Hepatocyte (in vitro differentiated cells): Measurements from ENCODE around the gene AEN.

ENCODE experiments used
- EZH2 ChIP-seq: fragments of 200-600 bp; sonication (generic); IDR thresholded peaks from 2 replicates; pipeline ENCODE4 v1.6.1; 2016; ENCODE audit warnings: antibody characterized with exemption, mild to moderate bottlenecking, borderline replicate concordance
- EZH2phosphoT487 ChIP-seq: fragments of 200-600 bp; sonication (generic); IDR thresholded peaks from one replicate; pipeline ENCODE4 v1.6.1; 2018; ENCODE audit warnings: antibody characterized with exemption, mild to moderate bottlenecking, low read depth, moderate library complexity; ENCODE audit not compliant: unreplicated experiment, severe bottlenecking
- TF ChIP-seq, protein P1 (sequence below): fragments of 200-600 bp; sonication (generic); IDR thresholded peaks from 2 replicates; pipeline ENCODE4 v1.5.1; 2016; ENCODE audit warnings: antibody characterized with exemption, mild to moderate bottlenecking; ENCODE audit not compliant: poor library complexity

- TF ChIP-seq EZH2 (no peak), EZH2phosphoT487 (no peak)
- TF ChIP-seq, protein P1, sequence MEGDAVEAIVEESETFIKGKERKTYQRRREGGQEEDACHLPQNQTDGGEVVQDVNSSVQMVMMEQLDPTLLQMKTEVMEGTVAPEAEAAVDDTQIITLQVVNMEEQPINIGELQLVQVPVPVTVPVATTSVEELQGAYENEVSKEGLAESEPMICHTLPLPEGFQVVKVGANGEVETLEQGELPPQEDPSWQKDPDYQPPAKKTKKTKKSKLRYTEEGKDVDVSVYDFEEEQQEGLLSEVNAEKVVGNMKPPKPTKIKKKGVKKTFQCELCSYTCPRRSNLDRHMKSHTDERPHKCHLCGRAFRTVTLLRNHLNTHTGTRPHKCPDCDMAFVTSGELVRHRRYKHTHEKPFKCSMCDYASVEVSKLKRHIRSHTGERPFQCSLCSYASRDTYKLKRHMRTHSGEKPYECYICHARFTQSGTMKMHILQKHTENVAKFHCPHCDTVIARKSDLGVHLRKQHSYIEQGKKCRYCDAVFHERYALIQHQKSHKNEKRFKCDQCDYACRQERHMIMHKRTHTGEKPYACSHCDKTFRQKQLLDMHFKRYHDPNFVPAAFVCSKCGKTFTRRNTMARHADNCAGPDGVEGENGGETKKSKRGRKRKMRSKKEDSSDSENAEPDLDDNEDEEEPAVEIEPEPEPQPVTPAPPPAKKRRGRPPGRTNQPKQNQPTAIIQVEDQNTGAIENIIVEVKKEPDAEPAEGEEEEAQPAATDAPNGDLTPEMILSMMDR = no peak
These were observed 3.9 kb downstream of the AEN start for GRCh38 chr15:88624971-88625490.
